ENCODE results near the gene HID1. TPM values are rescaled to one million over a fixed set of nuclear protein-coding genes. Genes with fewer than 3 reads are reported as not detected.

HID1 gene
- polyA plus RNA-seq, 1 donor from 2014 or later, result 26.6 TPM

- H3K9me2 ChIP-seq (ENCODE audit: insufficient read depth, low read length), result no peaks in the 10 kb centered on the region
- H3K79me2 ChIP-seq (replicated peaks; ENCODE audit: insufficient read depth, low read length), result no peaks in the 10 kb centered on the region
- H3K4me3 ChIP-seq (ENCODE audit: low read length), result no peak overlapping the region
- H3K9me3 ChIP-seq (ENCODE audit: low read length), result no peaks in the 10 kb centered on the region
- H3K9ac ChIP-seq (ENCODE audit: low read length), result no peak overlapping the region
- H3K4me2 ChIP-seq (ENCODE audit: low read length), result no peak overlapping the region
- TF ChIP-seq EP300 (conservative IDR thresholded peaks at IDR 0.05; ENCODE audit: poor library complexity, severe bottlenecking) (no peak), MXI1 (conservative IDR thresholded peaks at IDR 0.05; ENCODE audit: poor library complexity, severe bottlenecking) (no peak), POLR2AphosphoS5 (IDR thresholded peaks at IDR 0.05) (no peak), RAD21 (conservative IDR thresholded peaks at IDR 0.05) (no peak), EZH2 (IDR thresholded peaks at IDR 0.05; ENCODE audit: borderline replicate concordance, insufficient read depth, low read length, poor library complexity, severe bottlenecking) (no peak), TAF1 (IDR thresholded peaks at IDR 0.05; ENCODE audit: low read depth) (no peak), REST (IDR thresholded peaks at IDR 0.05; ENCODE audit: borderline replicate concordance) (no peak), SMC3 (conservative IDR thresholded peaks at IDR 0.05; ENCODE audit: poor library complexity) (no peak)
- TF ChIP-seq, protein P1, sequence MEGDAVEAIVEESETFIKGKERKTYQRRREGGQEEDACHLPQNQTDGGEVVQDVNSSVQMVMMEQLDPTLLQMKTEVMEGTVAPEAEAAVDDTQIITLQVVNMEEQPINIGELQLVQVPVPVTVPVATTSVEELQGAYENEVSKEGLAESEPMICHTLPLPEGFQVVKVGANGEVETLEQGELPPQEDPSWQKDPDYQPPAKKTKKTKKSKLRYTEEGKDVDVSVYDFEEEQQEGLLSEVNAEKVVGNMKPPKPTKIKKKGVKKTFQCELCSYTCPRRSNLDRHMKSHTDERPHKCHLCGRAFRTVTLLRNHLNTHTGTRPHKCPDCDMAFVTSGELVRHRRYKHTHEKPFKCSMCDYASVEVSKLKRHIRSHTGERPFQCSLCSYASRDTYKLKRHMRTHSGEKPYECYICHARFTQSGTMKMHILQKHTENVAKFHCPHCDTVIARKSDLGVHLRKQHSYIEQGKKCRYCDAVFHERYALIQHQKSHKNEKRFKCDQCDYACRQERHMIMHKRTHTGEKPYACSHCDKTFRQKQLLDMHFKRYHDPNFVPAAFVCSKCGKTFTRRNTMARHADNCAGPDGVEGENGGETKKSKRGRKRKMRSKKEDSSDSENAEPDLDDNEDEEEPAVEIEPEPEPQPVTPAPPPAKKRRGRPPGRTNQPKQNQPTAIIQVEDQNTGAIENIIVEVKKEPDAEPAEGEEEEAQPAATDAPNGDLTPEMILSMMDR (IDR thresholded peaks at IDR 0.05; ENCODE audit: poor library complexity, severe bottlenecking), result no peak
- H3K27me3 ChIP-seq (ENCODE audit: insufficient read depth, low read depth, low read length), result peaks cover 78% of the 10 kb centered on the region
- no peak overlapping the region for H3K27ac ChIP-seq (ENCODE audit: low read length)
- H2AFZ ChIP-seq (ENCODE audit: low read depth, low read length), result no peak overlapping the region
- no peaks in the 10 kb centered on the region for H3F3A ChIP-seq (ENCODE audit: insufficient read depth, low read length, poor library complexity, severe bottlenecking)
- H4K20me1 ChIP-seq (ENCODE audit: insufficient read depth), result no peaks in the 10 kb centered on the region
- no peaks in the 10 kb centered on the region for H3K36me3 ChIP-seq (ENCODE audit: insufficient read depth, low read length)
These were observed 37.5 kb downstream of the HID1 start for GRCh38 chr17:74935048-74935447.

DNA sequence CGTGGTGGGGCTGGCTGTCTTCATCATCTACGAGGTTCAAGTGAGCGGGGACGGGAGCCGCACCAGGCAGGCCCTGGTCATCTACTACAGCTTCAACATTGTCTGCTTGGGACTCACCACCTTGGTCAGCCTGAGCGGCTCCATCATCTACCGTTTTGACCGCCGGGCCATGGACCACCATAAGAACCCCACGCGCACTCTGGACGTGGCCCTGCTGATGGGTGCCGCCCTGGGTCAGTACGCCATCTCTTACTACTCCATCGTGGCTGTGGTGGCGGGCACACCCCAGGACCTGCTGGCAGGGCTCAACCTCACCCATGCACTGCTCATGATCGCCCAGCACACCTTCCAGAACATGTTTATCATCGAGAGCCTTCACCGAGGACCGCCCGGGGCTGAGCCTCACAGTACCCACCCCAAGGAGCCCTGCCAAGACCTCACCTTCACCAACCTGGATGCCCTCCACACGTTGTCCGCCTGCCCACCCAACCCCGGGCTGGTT, 42.0 kb downstream of the HID1 start:
- Histone ChIP-seq H2AFZ (ENCODE audit: low read depth, low read length) (no peak overlapping the region), H3K79me2 (replicated peaks; ENCODE audit: insufficient read depth, low read length) (no peaks in the 10 kb centered on the region), H3K9me2 (ENCODE audit: insufficient read depth, low read length) (no peaks in the 10 kb centered on the region), H3K9ac (ENCODE audit: low read length) (no peak overlapping the region), H3F3A (ENCODE audit: insufficient read depth, low read length, poor library complexity, severe bottlenecking) (no peaks in the 10 kb centered on the region), H4K20me1 (ENCODE audit: insufficient read depth) (no peaks in the 10 kb centered on the region), H3K36me3 (ENCODE audit: insufficient read depth, low read length) (no peaks in the 10 kb centered on the region), H3K9me3 (ENCODE audit: low read length) (no peaks in the 10 kb centered on the region), H3K4me3 (ENCODE audit: low read length) (no peak overlapping the region), H3K4me2 (ENCODE audit: low read length) (no peak overlapping the region), H3K27me3 (ENCODE audit: insufficient read depth, low read depth, low read length) (peaks cover 67% of the 10 kb centered on the region), H3K27ac (ENCODE audit: low read length) (no peak overlapping the region)
- TF ChIP-seq REST (IDR thresholded peaks at IDR 0.05; ENCODE audit: borderline replicate concordance), result no peak
- no peak for TF ChIP-seq RAD21 (conservative IDR thresholded peaks at IDR 0.05)

Data from neural cell (in vitro differentiated cells).